IPS-18a (cell line): ENCODE data around the gene IGFBP2.

Experiments used
- H3K27ac ChIP-seq: one replicate; pipeline ENCODE4 v1.5.1; 2013; ENCODE audit warnings: low read length
- H3K27me3 ChIP-seq: one replicate; pipeline ENCODE4 v1.6.1; 2013; ENCODE audit warnings: mild to moderate bottlenecking, low read length; ENCODE audit not compliant: control insufficient read depth, insufficient read depth
- H3K36me3 ChIP-seq: one replicate; pipeline ENCODE4 v1.6.1; 2013; ENCODE audit warnings: low read depth, low read length; ENCODE audit not compliant: control insufficient read depth
- H3K4me1 ChIP-seq: one replicate; pipeline ENCODE4 v1.6.1; 2013; ENCODE audit warnings: low read depth, low read length; ENCODE audit not compliant: control insufficient read depth
- H3K4me3 ChIP-seq: one replicate; pipeline ENCODE4 v1.5.1; 2013; ENCODE audit warnings: low read length
- H3K9ac ChIP-seq: one replicate; pipeline ENCODE4 v1.6.1; 2013; ENCODE audit warnings: mild to moderate bottlenecking, low read length, moderate library complexity
- H3K9me3 ChIP-seq: one replicate; pipeline ENCODE4 v1.6.1; 2013; ENCODE audit warnings: low read depth, low read length; ENCODE audit not compliant: control insufficient read depth

IGFBP2 gene

DNA sequence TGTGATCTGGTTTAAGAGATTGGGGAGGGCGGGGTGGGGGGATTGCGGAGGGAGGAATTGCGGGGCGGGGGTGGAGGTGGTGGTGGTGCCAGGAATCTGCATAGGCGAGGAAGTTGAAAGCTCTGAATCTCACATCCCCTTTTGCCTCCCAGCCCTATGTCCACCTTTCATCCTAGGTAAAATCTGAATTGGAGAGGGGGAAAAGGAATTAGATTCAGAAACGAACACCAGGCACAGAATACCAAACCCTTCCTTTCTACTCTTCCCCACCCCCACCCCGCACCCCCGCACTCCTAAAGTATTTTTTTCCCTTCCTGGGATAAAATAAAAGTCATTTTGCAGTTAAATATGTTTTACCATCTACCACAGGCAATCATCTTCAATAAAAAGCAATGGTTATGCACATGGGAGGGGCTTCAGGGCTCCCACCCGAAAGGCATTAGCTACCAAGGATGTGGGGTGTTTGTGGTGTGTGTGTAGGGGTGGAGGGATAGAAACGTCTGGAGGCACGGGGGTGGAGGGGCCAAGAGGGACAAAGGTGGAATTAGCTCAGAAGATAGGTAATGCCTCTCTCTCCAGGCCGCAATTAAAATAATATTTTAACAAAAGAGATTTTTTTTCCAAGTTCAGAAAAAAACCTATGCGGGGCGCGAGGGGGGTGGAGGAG, 60.3 kb downstream of the IGFBP2 start:
- no peaks in the 10 kb centered on the region for H3K9me3 ChIP-seq
- H3K4me1 ChIP-seq = peaks cover 17% of the 10 kb centered on the region
- peaks cover 54% of the 10 kb centered on the region for H3K27me3 ChIP-seq
- H3K36me3 ChIP-seq = no peaks in the 10 kb centered on the region
- peak overlapping the region; percentile 90 for H3K4me3 ChIP-seq
- H3K9ac ChIP-seq = peak overlapping the region; percentile 31
- no peak overlapping the region for H3K27ac ChIP-seq

DNA sequence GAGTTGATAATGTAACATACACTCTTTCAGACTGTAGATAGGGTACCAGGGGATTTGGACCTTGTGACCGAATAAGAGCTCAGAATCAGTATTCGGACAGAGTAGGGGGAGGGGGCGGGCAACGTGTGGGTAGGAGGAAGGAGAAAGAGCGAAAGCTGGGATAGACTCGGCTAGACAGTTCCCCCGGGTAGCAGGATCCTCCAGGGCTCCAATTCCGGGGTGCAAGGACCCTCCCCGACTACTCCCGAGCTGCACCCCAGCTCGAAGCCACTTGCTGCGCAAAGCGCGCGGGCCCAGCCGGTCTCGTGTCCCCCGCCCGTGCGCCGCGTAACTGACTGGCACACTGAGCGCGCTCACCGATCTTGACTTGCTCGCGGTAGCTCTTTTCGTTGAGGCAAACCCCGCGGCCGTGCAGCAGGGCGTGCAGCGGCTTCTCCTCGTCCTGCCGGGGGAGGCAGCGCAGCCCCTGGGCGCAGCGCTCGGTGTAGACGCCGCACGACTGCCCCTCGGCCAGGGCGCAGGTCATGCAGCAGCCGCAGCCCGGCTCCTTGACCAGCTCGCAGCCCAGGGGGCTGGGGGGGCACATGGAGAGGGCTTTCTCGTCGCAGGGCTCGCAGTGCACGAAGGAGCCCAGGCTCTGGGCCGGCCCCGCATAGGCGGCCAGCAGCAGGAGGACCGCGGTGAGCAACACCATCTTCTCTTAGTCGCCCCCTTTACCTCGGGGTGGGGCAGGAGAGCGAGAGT, 61.0 kb downstream of the IGFBP2 start:
- no peaks in the 10 kb centered on the region for H3K36me3 ChIP-seq
- no peak overlapping the region for H3K27ac ChIP-seq
- peaks cover 17% of the 10 kb centered on the region for H3K4me1 ChIP-seq
- peaks cover 54% of the 10 kb centered on the region for H3K27me3 ChIP-seq
- peak overlapping the region; percentile 31 for H3K9ac ChIP-seq
- peak overlapping the region; percentile 90 for H3K4me3 ChIP-seq
- no peaks in the 10 kb centered on the region for H3K9me3 ChIP-seq

DNA sequence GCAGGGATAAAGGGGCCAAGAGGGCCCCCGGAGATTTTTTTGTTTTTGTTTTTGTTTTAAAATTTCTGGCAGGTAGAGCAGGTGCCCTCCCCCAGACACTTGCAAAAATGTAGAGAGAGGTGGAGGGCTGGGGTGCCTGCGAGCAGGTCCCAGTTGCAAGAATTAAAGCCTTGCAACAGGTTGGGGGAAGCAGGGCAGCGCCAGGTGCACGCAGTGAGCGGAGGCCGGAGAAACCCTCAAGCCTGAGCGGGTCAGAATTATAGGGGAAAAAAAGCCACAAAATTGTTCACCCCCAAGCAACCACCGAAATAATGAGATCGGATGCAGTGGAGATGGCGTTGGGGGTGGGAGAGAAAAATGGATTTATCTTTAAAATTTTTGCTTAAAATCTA, 61.6 kb downstream of the IGFBP2 start:
- Histone ChIP-seq H3K4me3 (peak overlapping the region; percentile 90), H3K36me3 (no peaks in the 10 kb centered on the region), H3K4me1 (peaks cover 17% of the 10 kb centered on the region), H3K9ac (peak overlapping the region; percentile 53), H3K9me3 (no peaks in the 10 kb centered on the region), H3K27me3 (peaks cover 53% of the 10 kb centered on the region), H3K27ac (no peak overlapping the region)

DNA sequence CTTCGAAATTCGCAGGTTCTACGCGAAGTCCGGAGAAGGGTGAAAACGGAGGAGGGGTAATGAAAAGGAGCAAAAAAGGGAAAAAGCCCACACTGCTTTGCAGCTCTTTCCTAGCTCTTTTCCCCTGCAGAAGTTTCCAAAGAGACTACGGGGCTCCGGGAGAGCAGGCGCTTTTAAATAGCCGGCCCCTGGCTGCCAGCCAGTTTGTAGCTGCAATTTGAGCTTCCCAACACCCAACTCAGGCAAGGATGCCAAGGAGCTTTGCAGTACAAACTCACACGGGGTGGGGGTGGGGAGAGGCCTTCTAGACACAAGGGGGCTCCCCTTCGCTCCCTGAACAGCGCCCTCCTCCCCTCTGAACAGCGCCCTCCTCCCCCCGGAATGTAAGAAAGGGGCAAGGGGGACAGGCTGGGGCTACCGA, 62.2 kb downstream of the IGFBP2 start, which contains the start of gene IGFBP5:
Gene IGFBP5 (minus strand): TSS at position 149 of the 421 bp plus-strand sequence. CDS start 774 bp downstream, outside the sequence.
- Histone ChIP-seq H3K9me3 (no peaks in the 10 kb centered on the region), H3K4me1 (peaks cover 11% of the 10 kb centered on the region), H3K4me3 (peak within 1 kb of the TSS; percentile 90), H3K9ac (peak within 1 kb of the TSS; percentile 53), H3K36me3 (no peaks in the 10 kb centered on the region), H3K27me3 (peaks cover 47% of the 10 kb centered on the region), H3K27ac (no peak within 1 kb of the TSS)

DNA sequence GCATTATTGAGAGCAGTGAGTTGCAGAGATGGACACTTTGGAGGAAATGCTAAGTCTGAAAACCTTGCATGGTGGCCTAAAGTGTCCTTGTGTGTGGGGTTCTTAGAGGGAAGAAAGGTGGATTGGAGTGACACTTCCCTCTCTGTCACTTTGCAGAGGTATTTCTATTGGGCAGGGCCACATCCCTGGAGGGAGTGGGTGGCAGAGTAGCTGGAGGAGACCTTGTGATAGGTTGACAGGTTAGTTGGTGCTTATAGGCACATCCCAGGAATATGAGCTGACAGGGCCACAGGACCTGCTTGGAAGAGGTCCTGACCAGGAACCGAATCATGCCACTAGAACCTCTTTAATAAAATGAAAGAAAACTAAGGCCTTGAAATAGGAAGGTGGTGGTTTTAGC, 63.1 kb downstream of the IGFBP2 start:
- no peak overlapping the region for H3K9ac ChIP-seq
- H3K36me3 ChIP-seq = no peaks in the 10 kb centered on the region
- H3K4me1 ChIP-seq = peaks cover 5% of the 10 kb centered on the region
- no peak overlapping the region for H3K27ac ChIP-seq
- no peaks in the 10 kb centered on the region for H3K9me3 ChIP-seq
- H3K27me3 ChIP-seq = peaks cover 41% of the 10 kb centered on the region
- H3K4me3 ChIP-seq = no peak overlapping the region

DNA sequence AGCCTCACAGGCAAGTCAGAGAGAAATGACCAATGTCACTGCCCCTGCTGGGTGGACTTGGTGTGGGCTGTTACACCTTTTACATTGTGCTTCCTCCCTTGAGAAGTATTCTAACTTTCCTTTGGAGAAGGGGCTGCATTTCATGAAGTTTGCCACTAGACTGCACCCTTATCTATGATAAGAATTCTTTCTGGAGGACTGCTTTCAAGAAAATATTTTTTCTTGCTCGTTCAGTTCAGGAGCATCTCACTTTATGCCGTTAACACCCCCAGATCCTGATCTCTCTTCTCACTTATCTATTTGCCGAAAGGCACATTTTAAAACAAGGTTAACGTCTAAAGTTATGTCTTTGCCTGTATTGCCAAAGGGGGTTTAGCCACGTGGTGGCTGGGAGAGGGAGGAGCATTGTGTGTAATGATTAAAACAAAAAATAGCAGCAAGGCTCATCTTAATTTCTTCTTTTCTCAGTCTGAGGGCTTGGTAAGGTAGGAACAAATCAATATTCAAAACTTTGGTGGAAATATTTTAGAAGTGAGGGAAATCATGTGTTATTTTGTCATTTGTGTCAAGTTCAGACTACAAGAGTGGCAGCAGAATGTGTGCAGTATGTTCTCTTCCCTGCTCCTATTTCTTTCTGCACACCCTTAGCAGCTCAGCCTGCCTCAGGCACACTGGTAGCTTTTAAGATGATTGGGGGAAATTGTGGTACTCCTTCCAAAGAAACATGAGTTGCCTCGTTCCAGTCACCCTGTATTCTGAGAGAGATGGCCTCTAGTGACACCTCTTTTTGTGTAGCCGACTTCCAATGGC, 63.7 kb downstream of the IGFBP2 start:
- Histone ChIP-seq H3K9ac (no peak overlapping the region), H3K27ac (no peak overlapping the region), H3K4me3 (no peak overlapping the region), H3K9me3 (no peaks in the 10 kb centered on the region), H3K27me3 (peaks cover 40% of the 10 kb centered on the region), H3K4me1 (peaks cover 5% of the 10 kb centered on the region), H3K36me3 (no peaks in the 10 kb centered on the region)

DNA sequence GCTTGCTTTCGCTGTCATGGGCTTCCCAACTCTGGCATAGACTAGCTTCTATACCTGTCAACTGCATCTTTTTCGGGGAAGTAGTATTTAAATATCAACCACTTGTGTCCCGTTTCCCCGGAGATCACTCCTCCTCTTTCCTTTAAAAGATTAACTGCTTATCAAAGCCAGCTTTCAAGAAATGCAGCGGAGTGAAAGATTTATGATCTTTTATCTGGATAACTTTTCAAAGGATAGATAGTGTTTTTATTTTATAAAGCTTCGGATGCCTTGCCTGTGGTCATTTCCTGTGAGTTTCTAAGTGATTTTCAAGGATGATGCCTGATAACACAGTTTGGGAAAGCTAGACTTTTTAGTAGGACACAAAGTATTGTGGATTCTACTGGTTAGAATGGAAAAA, 65.1 kb downstream of the IGFBP2 start:
- Histone ChIP-seq H3K4me1 (peaks cover 5% of the 10 kb centered on the region), H3K36me3 (no peaks in the 10 kb centered on the region)

DNA sequence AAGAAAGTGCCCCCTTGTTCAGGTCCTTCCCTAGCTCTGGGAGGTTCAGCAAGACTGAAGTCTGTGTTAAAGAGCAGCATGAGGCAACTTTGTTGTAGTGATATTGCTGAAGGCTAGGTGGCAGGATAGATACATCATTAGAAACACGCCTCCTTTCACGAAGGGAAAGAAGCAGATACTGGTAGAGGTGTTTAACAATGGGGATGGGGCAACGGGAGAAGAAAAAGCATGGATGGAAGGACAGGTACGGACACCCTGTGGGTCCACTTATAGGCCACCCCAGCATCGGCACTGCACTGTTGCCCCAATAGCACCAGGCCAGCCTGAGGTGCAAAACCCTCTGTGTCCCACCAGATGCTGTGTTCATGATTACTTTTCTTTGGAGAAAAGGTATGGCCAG, 65.7 kb downstream of the IGFBP2 start:
- H3K36me3 ChIP-seq = no peaks in the 10 kb centered on the region
- no peak overlapping the region for H3K27ac ChIP-seq
- H3K4me3 ChIP-seq = no peak overlapping the region
- H3K27me3 ChIP-seq = peaks cover 32% of the 10 kb centered on the region
- H3K9me3 ChIP-seq = no peaks in the 10 kb centered on the region
- peaks cover 2% of the 10 kb centered on the region for H3K4me1 ChIP-seq
- no peak overlapping the region for H3K9ac ChIP-seq

More for the DNA sequence above, 65.1 kb downstream of the IGFBP2 start:
- peaks cover 37% of the 10 kb centered on the region for H3K27me3 ChIP-seq
- H3K9me3 ChIP-seq = no peaks in the 10 kb centered on the region
- H3K27ac ChIP-seq = no peak overlapping the region
- H3K9ac ChIP-seq = no peak overlapping the region
- H3K4me3 ChIP-seq = no peak overlapping the region

DNA sequence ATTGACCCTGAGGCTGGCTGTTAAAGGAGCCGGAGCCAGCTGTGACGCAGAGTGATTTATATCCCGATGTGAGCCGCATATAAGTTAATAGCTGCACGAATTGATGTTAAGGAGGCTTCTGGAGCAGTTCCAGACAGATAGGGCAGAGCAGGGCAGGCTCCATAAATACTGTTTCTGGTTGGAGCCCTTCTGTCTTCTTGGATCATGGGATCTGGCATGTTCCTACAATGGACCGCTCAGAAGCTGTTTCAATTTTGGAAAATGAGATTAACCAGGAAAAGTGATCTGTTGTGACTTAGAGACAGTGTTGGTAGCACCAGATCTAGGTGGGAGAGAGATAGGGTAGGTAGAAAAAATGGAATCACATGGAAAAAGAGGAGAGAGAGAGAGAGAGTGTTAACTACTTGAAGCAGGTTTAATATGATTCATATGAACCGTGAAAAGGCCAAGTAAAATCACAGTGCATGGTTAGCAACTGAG, 66.9 kb downstream of the IGFBP2 start:
- H3K9me3 ChIP-seq = no peaks in the 10 kb centered on the region
- H3K9ac ChIP-seq = no peak overlapping the region
- no peak overlapping the region for H3K4me3 ChIP-seq
- no peak overlapping the region for H3K27ac ChIP-seq
- H3K36me3 ChIP-seq = no peaks in the 10 kb centered on the region
- peaks cover 2% of the 10 kb centered on the region for H3K4me1 ChIP-seq
- peaks cover 20% of the 10 kb centered on the region for H3K27me3 ChIP-seq

DNA sequence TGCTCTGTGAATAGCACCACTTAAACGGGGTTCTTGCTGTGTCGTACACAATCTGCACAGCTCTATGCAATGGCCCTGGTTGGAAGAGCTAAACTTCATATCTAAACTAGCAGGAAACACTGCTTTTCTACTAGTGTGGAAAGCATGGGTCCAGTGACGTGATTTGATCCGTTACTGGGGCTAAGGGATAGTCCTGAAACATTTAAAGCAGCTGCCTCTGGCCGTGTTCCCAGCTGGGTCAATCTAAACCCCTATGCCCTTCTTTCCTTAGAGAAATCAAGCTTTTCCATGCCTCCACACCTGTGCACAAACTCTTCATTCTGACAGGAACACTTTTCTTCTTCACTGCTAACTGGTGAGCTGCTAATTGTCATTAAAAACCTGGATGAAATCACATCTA, 67.6 kb downstream of the IGFBP2 start:
- no peaks in the 10 kb centered on the region for H3K36me3 ChIP-seq
- H3K27ac ChIP-seq = no peak overlapping the region
- no peak overlapping the region for H3K9ac ChIP-seq

DNA sequence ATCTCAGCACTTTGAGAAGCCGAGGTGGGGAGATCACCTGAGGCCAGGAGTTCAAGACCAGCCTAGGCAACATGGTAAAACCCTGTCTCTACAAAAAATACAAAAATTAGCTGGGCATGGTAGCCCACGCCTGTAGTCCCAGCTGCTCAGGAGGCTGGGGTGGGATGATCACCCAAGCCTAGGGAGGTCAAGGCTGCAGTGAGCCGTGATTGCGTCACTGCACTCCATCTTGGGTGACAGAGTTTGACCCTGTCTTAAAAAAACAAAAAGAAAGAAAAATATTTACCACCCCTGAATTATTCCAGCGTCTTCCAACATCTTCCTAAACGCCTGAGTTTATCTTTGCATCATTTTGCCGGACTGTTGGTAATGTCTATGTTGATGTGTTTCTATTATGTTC, 68.3 kb downstream of the IGFBP2 start:
- no peaks in the 10 kb centered on the region for H3K4me1 ChIP-seq
- H3K9me3 ChIP-seq = no peaks in the 10 kb centered on the region
- H3K4me3 ChIP-seq = no peak overlapping the region
- peaks cover 8% of the 10 kb centered on the region for H3K27me3 ChIP-seq
- no peaks in the 10 kb centered on the region for H3K36me3 ChIP-seq
- H3K9ac ChIP-seq = no peak overlapping the region
- H3K27ac ChIP-seq = no peak overlapping the region

More for the DNA sequence above, 67.6 kb downstream of the IGFBP2 start:
- peaks cover 14% of the 10 kb centered on the region for H3K27me3 ChIP-seq
- H3K4me1 ChIP-seq = no peaks in the 10 kb centered on the region
- no peak overlapping the region for H3K4me3 ChIP-seq
- no peaks in the 10 kb centered on the region for H3K9me3 ChIP-seq
